ENCODE results near the gene PACRG. TPM values are rescaled to one million over a fixed set of nuclear protein-coding genes. Genes with fewer than 3 reads are reported as not detected.

PACRG gene
- total RNA-seq, 1 experiment from 2014 or later = 0.44 TPM

GRCh38 chr6:162770955-162771354 lies 43.2 kb downstream of the PACRG start:
- DNase-seq (ENCODE audit: low spot score) (no peak), ATAC-seq (no peak)
- no peak overlapping the region for H3K4me3 Mint-ChIP-seq
- TF ChIP-seq CBFB (CRISPR knock-in tag; IDR thresholded peaks at IDR 0.05; ENCODE audit: low read depth) (no peak), GRHL2 (CRISPR knock-in tag; IDR thresholded peaks at IDR 0.05; ENCODE audit: insufficient replicate concordance, severe bottlenecking) (no peak), PRRX2 (CRISPR knock-in tag; IDR thresholded peaks at IDR 0.05) (no peak), FOXP4 (CRISPR knock-in tag; IDR thresholded peaks at IDR 0.05) (no peak)
- no peaks in the 10 kb centered on the region for H3K27me3 Mint-ChIP-seq (ENCODE audit: low read depth)
- H3K4me1 Mint-ChIP-seq = no peaks in the 10 kb centered on the region
- no peaks in the 10 kb centered on the region for H3K36me3 Mint-ChIP-seq
- CTCF ChIA-PET = no interaction called here
- H3K9me3 Mint-ChIP-seq = no peaks in the 10 kb centered on the region
- POLR2A ChIA-PET = no interaction called here
- H3K27ac Mint-ChIP-seq = no peak overlapping the region

GRCh38 chr6:162772466-162772865 lies 44.7 kb downstream of the PACRG start:
- ATAC-seq = no peak
- no peaks in the 10 kb centered on the region for H3K9me3 Mint-ChIP-seq
- ChIA-PET CTCF (no interaction called here), POLR2A (no interaction called here)
- no peaks in the 10 kb centered on the region for H3K36me3 Mint-ChIP-seq
- H3K27me3 Mint-ChIP-seq (ENCODE audit: low read depth) = no peaks in the 10 kb centered on the region
- no peaks in the 10 kb centered on the region for H3K4me1 Mint-ChIP-seq
- no peak overlapping the region for H3K27ac Mint-ChIP-seq
- no peak overlapping the region for H3K4me3 Mint-ChIP-seq
- no peak for DNase-seq (ENCODE audit: low spot score)
- TF ChIP-seq NR3C1 (CRISPR knock-in tag; conservative IDR thresholded peaks at IDR 0.05; ENCODE audit: low read depth) (no peak), ZNF423 (CRISPR knock-in tag; IDR thresholded peaks at IDR 0.05) (no peak), SP1 (CRISPR knock-in tag; conservative IDR thresholded peaks at IDR 0.05) (no peak), ZBTB43 (CRISPR knock-in tag; IDR thresholded peaks at IDR 0.05) (no peak), ERG (CRISPR knock-in tag; IDR thresholded peaks at IDR 0.05) (no peak), PRRX2 (CRISPR knock-in tag; IDR thresholded peaks at IDR 0.05) (no peak), AR (CRISPR knock-in tag; IDR thresholded peaks at IDR 0.05) (no peak), KAT7 (CRISPR knock-in tag; IDR thresholded peaks at IDR 0.05; ENCODE audit: borderline replicate concordance) (no peak), ATF2 (CRISPR knock-in tag; IDR thresholded peaks at IDR 0.05; ENCODE audit: borderline replicate concordance, low read depth) (no peak), ARID4B (CRISPR knock-in tag; IDR thresholded peaks at IDR 0.05; ENCODE audit: borderline replicate concordance) (no peak), ZNF532 (CRISPR knock-in tag; IDR thresholded peaks at IDR 0.05; ENCODE audit: borderline replicate concordance) (no peak)
